ENCODE data around the gene DUSP7. TPM values are rescaled to one million over a fixed set of nuclear protein-coding genes. Genes with fewer than 3 reads are reported as not detected.

The DUSP7 gene
- total RNA-seq, 1 donor from 2014 or later = 4.3 TPM

- no peak for DNase-seq (ENCODE audit: low spot score)
Observed at GRCh38 chr3:52069135-52069534, 12.8 kb upstream of the DUSP7 start.

GRCh38 chr3:52068730-52069129, 12.4 kb upstream of the DUSP7 start:
- ATAC-seq (no peak), DNase-seq (ENCODE audit: low spot score) (no peak)

More at GRCh38 chr3:52069135-52069534, 12.8 kb upstream of the DUSP7 start:
- ATAC-seq = no peak

- no peak for ATAC-seq
Observed at GRCh38 chr3:52068055-52068571, 11.7 kb upstream of the DUSP7 start.

GRCh38 chr3:52067526-52067925, 11.2 kb upstream of the DUSP7 start:
- no peak for ATAC-seq
- DNase-seq (ENCODE audit: low spot score) = no peak

More at GRCh38 chr3:52068055-52068571, 11.7 kb upstream of the DUSP7 start:
- DNase-seq (ENCODE audit: low spot score) = no peak

GRCh38 chr3:52067046-52067445, 10.7 kb upstream of the DUSP7 start:
- no peak for DNase-seq (ENCODE audit: low spot score)
- no peak for ATAC-seq

- DNase-seq (ENCODE audit: low spot score) (no peak), ATAC-seq (no peak)
Observed at GRCh38 chr3:52065264-52065756, 8.9 kb upstream of the DUSP7 start.

GRCh38 chr3:52064561-52064960, 8.2 kb upstream of the DUSP7 start:
- DNase-seq (ENCODE audit: low spot score) (no peak), ATAC-seq (no peak)

GRCh38 chr3:52063026-52063723, 6.8 kb upstream of the DUSP7 start:
- ATAC-seq = no peak
- no peak for DNase-seq (ENCODE audit: low spot score)

- DNase-seq (ENCODE audit: low spot score) (no peak), ATAC-seq (peak; percentile 10)
Observed at GRCh38 chr3:52062505-52062904, 6.1 kb upstream of the DUSP7 start.

GRCh38 chr3:52061121-52061910, 4.9 kb upstream of the DUSP7 start:
- no peak for DNase-seq (ENCODE audit: low spot score)
- ATAC-seq = no peak

- DNase-seq (ENCODE audit: low spot score) (no peak), ATAC-seq (no peak)
Observed at GRCh38 chr3:52059781-52060180, 3.4 kb upstream of the DUSP7 start.

GRCh38 chr3:52057812-52058495, 1.6 kb upstream of the DUSP7 start:
- no peak for DNase-seq (ENCODE audit: low spot score)
- ATAC-seq = no peak

GRCh38 chr3:52056968-52057811, 819 bp upstream of the DUSP7 start:
- ATAC-seq = peak; percentile 88
- peak; percentile 100 for DNase-seq (ENCODE audit: low spot score)

- ATAC-seq = peak; percentile 2
- DNase-seq (ENCODE audit: low spot score) = peak; percentile 60
Observed at GRCh38 chr3:52055537-52056351, 627 bp downstream of the DUSP7 start.

GRCh38 chr3:52054661-52055511, 1.5 kb downstream of the DUSP7 start:
- no peak for DNase-seq (ENCODE audit: low spot score)
- ATAC-seq = no peak

GRCh38 chr3:52053307-52054304, 2.8 kb downstream of the DUSP7 start:
- ATAC-seq (no peak), DNase-seq (ENCODE audit: low spot score) (no peak)

GRCh38 chr3:52052831-52053306, 3.5 kb downstream of the DUSP7 start:
- DNase-seq (ENCODE audit: low spot score) (peak; percentile 69), ATAC-seq (peak; percentile 1)

Measured in left lobe of liver (tissue), 2 donors.